Colonic mucosa (tissue), 4 donors: ENCODE results near the gene AHDC1. TPM values are rescaled to one million over a fixed set of nuclear protein-coding genes. Genes with fewer than 3 reads are reported as not detected.

Experiments used
- DNase-seq: peaks from one replicate; pipeline ENCODE4 v3.0.0-alpha.2; 2020
- H3K27ac ChIP-seq: fragments of 200-600 bp; one replicate; pipeline ENCODE4 v1.8.0; 2021
- H3K27me3 ChIP-seq: fragments of 200-600 bp; one replicate; pipeline ENCODE4 v1.8.0; 2021
- H3K36me3 ChIP-seq: fragments of 200-600 bp; one replicate; pipeline ENCODE4 v1.8.0; 2021
- H3K4me1 ChIP-seq: fragments of 200-600 bp; one replicate; pipeline ENCODE4 v1.8.0; 2021; ENCODE audit warnings: mild to moderate bottlenecking
- H3K4me3 ChIP-seq: fragments of 200-600 bp; one replicate; pipeline ENCODE4 v1.8.0; 2021
- H3K9ac ChIP-seq, 2 donors: one replicate each; pipeline ENCODE4 v1.7.0; 2013; ENCODE audit warnings: control low read depth in 2 of 2, low read depth in 2 of 2, low read length in 2 of 2
- H3K9me3 ChIP-seq: fragments of 200-600 bp; one replicate; pipeline ENCODE4 v1.8.0; 2021
- intact Hi-C: fragments of 100-400 bp; cut with DNase I; formaldehyde crosslinking; loops from one replicate; pipeline ENCODE4 v1.14.1; 2022
- total RNA-seq, 2 donors: library from RNA; stranded (reverse); fragmentation: NEBNext Ultra II Directional in 1 of 2; extraction: Animal tissue kit (Norgen Biotek cat#: 25700) in 1 of 2; gene quantifications; one replicate each; pipeline ENCODE4 v1.2.1, GENCODE V29; 2021
- TF ChIP-seq, protein P1 (sequence below): fragments of 200-600 bp; IDR thresholded peaks from one replicate; pipeline ENCODE4 v1.8.0; 2022; ENCODE audit warnings: antibody characterized with exemption, mild to moderate bottlenecking
- donor health status: healthy.
- donor health status: DM: no; HTN: no; CAD: no.
- donor health status: DM: no; HTN: no; CAD: no.

AHDC1 gene
- total RNA-seq, 2 donors from 2014 or later = 18.4 to 26.8 TPM

DNA sequence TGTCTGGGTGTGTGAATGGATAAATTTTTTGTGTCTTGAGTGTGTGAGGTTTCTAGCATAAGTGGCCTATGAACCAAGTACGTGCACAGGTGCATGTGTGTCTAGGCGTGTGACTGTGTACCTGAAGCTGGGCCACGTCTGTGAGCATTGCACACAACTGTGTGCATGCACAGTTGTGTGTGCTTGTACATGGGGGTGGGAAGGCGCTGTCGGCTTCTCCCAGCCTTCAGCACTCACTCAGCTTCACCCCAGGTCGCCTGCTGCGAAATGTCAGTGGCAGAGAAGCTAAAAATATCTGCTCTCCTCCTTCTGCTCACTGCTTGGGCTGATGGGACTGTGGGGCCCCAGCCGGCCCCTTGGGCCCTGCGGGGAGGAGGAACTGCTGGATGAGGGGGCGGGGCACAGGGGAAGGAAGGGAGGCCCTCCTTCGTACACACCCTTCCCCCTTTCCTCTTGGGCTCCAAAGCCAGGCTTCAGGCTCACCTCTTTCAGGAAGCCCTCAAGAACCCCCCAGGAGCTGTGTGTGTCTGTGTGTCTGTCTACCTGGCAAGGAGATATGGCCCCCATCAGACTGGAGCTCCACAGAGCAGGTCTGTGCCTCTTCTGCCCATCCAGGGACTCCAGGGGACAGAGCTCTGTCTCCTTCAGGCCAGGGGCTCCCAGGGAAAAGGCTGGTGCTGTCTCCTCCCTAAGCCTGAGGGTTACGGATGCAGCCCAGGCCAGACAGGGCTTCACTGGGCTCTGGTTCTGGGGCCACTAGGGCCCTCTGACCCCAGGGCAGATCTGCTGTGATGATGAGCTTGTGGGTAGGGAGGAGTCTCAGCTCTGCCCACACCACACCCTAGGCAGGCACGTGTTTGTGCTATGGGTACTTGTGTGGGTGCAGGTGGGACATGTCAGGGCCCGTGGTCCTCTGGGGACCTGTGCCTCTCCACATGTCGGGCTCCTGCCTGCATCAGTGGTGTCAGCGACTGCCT is 78.4 kb downstream of the AHDC1 start:
- Histone ChIP-seq H3K27me3 (no peaks in the 10 kb centered on the region), H3K9me3 (no peaks in the 10 kb centered on the region), H3K9ac (peak overlapping the region; percentile 52 to 76), H3K27ac (peak overlapping the region; percentile 13), H3K36me3 (no peaks in the 10 kb centered on the region), H3K4me3 (no peak overlapping the region), H3K4me1 (peaks cover 40% of the 10 kb centered on the region)
- DNase-seq = peak; percentile 72
- TF ChIP-seq, protein P1, sequence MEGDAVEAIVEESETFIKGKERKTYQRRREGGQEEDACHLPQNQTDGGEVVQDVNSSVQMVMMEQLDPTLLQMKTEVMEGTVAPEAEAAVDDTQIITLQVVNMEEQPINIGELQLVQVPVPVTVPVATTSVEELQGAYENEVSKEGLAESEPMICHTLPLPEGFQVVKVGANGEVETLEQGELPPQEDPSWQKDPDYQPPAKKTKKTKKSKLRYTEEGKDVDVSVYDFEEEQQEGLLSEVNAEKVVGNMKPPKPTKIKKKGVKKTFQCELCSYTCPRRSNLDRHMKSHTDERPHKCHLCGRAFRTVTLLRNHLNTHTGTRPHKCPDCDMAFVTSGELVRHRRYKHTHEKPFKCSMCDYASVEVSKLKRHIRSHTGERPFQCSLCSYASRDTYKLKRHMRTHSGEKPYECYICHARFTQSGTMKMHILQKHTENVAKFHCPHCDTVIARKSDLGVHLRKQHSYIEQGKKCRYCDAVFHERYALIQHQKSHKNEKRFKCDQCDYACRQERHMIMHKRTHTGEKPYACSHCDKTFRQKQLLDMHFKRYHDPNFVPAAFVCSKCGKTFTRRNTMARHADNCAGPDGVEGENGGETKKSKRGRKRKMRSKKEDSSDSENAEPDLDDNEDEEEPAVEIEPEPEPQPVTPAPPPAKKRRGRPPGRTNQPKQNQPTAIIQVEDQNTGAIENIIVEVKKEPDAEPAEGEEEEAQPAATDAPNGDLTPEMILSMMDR = no peak
- intact Hi-C loops = no loop called here

DNA sequence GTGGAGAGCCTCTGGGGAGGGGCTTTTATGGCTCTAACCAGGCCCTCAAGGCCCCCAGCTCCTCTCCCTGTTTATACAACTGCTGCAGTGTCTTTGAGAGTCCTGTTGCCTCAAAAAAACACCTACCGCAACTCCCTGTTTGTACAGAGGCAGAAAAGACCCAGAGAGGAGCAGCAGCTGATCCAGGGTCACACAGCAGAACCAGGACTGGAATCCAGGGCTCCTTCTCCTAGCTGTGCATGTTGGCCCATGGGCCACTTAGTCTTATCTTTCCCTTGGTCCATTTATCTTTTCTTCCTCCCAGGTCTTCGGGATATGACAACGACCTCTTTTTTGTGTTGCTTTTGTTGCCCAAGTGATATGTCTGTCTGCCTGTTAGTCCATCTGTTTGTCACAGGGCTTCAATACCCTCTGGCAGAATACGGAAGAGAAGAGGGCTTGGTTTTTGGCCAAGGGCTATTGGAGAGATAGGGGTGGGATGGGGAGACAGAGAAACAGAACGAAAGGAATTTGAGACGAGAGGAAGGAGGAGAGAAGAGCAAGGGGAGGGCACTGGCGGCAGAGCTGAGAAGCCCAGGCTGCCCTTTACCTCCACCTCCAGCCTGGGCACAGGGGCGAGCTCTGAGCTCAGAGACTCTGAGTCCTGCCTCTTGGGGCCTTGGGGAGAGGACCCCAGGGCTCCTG is 80.5 kb downstream of the AHDC1 start:
- intact Hi-C loops = no loop called here
- H3K27ac ChIP-seq = no peak overlapping the region
- H3K9ac ChIP-seq = no peak overlapping the region

DNA sequence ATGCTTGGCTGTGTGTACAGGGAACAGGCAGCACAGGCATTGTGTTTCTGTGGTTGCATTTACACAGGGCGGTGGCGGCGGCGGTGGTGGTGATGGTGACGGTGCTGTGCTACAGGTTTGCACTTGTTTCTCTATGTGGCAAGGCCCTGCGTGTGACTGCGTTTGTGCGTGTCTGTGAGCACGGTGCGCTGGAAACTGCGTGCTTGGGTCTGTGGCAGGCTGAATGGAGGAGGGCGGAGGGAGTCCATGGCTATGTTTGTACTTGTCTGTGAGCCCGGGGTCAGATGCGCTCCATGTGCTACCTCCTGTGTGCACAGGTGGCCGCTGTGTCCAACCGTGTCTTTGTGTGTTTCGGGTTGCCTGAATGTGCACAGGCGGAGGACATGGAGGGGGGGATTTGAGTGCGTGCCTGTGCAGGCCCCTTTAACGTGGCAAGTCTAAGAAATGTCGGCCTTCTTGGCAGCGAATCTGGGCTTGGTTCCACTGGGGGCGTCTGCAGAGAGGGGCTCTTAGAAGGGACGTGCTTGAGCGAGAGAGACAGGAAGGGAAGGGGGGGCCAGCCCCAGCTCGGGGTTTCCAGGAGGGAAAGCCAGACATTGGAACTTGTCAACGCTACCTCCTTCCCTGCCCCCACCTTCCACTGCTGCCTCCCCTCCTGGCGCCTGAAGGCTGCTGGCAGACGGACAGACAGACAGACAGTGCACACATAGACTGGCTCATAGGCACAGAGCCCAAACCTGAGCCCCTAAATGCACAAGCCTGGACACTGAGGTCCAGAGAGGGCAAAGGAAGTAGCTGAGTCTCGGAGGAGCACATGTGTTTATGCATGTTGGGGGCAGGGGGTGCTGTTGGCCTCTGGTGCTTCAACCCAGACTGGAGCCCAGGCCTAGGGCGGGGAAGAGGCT is 81.3 kb downstream of the AHDC1 start:
- DNase-seq = no peak
- Histone ChIP-seq H3K36me3 (no peaks in the 10 kb centered on the region), H3K9ac (peak overlapping the region in 1 of 2 donors; percentile 27), H3K9me3 (no peaks in the 10 kb centered on the region), H3K4me3 (peak overlapping the region; percentile 3), H3K27me3 (no peaks in the 10 kb centered on the region), H3K4me1 (peaks cover 31% of the 10 kb centered on the region), H3K27ac (no peak overlapping the region)
- TF ChIP-seq, protein P1 = no peak
- intact Hi-C loops = no loop called here

More for the DNA sequence above, 80.5 kb downstream of the AHDC1 start:
- no peaks in the 10 kb centered on the region for H3K9me3 ChIP-seq
- no peaks in the 10 kb centered on the region for H3K36me3 ChIP-seq
- H3K4me1 ChIP-seq = peaks cover 37% of the 10 kb centered on the region
- H3K27me3 ChIP-seq = no peaks in the 10 kb centered on the region
- H3K4me3 ChIP-seq = no peak overlapping the region
- TF ChIP-seq, protein P1 = no peak
- no peak for DNase-seq

DNA sequence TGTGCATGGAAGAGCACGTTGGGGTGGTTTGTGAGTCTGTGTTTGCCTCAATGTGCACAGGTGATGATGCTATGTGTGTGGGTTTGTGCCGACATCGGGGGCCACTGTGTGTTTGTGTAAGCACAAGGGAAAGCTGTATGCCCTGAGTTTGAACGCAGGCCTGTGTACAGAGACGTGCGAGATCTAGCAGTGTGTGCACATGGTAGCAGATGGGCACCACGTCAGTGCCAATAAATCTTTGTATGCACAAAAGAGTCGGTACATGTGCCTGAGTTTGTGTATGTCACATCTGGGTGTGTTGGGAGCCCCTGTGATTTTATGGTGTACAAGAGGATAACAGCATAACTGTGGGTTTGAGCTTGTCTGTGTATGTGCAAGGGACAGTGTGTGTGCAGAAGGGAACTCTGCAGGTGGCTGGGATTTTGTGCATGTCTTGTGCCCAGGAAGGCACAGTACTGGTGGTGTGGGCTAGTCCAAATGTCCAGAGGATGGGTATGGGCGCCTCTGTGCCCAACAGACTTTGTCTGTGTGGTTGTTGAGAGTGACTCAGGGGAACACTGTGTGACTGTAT is 82.0 kb downstream of the AHDC1 start:
- H3K36me3 ChIP-seq = no peaks in the 10 kb centered on the region
- intact Hi-C loops = no loop called here
- peaks cover 24% of the 10 kb centered on the region for H3K4me1 ChIP-seq
- H3K27ac ChIP-seq = no peak overlapping the region
- no peak for DNase-seq
- H3K27me3 ChIP-seq = no peaks in the 10 kb centered on the region
- H3K9ac ChIP-seq = no peak overlapping the region
- no peaks in the 10 kb centered on the region for H3K9me3 ChIP-seq
- peak overlapping the region; percentile 3 for H3K4me3 ChIP-seq
- TF ChIP-seq, protein P1 = no peak
